GM23338 (cell line): ENCODE measurements around the gene UBE2QL1. TPM values are rescaled to one million over a fixed set of nuclear protein-coding genes. Genes with fewer than 3 reads are reported as not detected.

Experiments
- ATAC-seq: fragments of 200-7000 bp; cut with Tn5 transposase; 3 replicates; pipeline ENCODE4 v1.9.1; 2020
- DNase-seq: peaks from one replicate; pipeline ENCODE4 v3.0.0-alpha.2; 2015; ENCODE audit warnings: low spot score
- H2AFZ ChIP-seq: fragments of 200-600 bp; sonication (generic); 2 replicates; pipeline ENCODE4 v1.8.0; 2016; ENCODE audit warnings: antibody characterized with exemption, mild to moderate bottlenecking, moderate library complexity
- H3F3A ChIP-seq: fragments of 200-600 bp; sonication (generic); replicated peaks from 2 replicates; pipeline ENCODE4 v1.8.0; 2017; ENCODE audit warnings: antibody characterized with exemption, mixed run types, low read depth
- H3K27ac ChIP-seq: fragments of 200-600 bp; sonication (generic); 2 replicates; pipeline ENCODE4 v1.6.1; 2016; ENCODE audit warnings: low read depth
- H3K27me3 ChIP-seq: fragments of 200-600 bp; sonication (generic); 2 replicates; pipeline ENCODE4 v1.8.0; 2016; ENCODE audit warnings: mild to moderate bottlenecking, mixed run types, moderate library complexity; ENCODE audit not compliant: insufficient read depth
- H3K36me3 ChIP-seq: fragments of 200-600 bp; sonication (generic); 2 replicates; pipeline ENCODE4 v1.8.0; 2016; ENCODE audit warnings: mild to moderate bottlenecking; ENCODE audit not compliant: insufficient read depth
- H3K4me1 ChIP-seq: fragments of 200-600 bp; sonication (generic); 2 replicates; pipeline ENCODE4 v1.8.0; 2016; ENCODE audit warnings: mild to moderate bottlenecking, moderate library complexity; ENCODE audit not compliant: insufficient read depth
- H3K4me2 ChIP-seq: fragments of 200-600 bp; sonication (generic); 2 replicates; pipeline ENCODE4 v1.7.1; 2017; ENCODE audit warnings: mixed run types
- H3K4me3 ChIP-seq: fragments of 200-600 bp; sonication (generic); 2 replicates; pipeline ENCODE4 v1.6.1; 2016; ENCODE audit warnings: mixed run types
- H3K79me2 ChIP-seq: fragments of 200-600 bp; sonication (generic); replicated peaks from 2 replicates; pipeline ENCODE4 v1.8.0; 2017; ENCODE audit warnings: mild to moderate bottlenecking; ENCODE audit not compliant: insufficient read depth
- H3K9me2 ChIP-seq: fragments of 200-600 bp; sonication (generic); 2 replicates; pipeline ENCODE4 v1.8.0; 2017; ENCODE audit not compliant: insufficient read depth
- H4K20me1 ChIP-seq: fragments of 200-600 bp; sonication (generic); replicated peaks from 2 replicates; pipeline ENCODE4 v1.8.0; 2017; ENCODE audit warnings: mild to moderate bottlenecking; ENCODE audit not compliant: insufficient read depth
- H3K27ac Mint-ChIP-seq: 2 replicates; pipeline ENCODE4 v1.8.0; 2020; ENCODE audit warnings: inconsistent platforms, mild to moderate bottlenecking, moderate library complexity, mixed read lengths
- H3K27me3 Mint-ChIP-seq: 3 replicates; pipeline ENCODE4 v1.8.0; 2022; ENCODE audit warnings: low read depth, mild to moderate bottlenecking, moderate library complexity, mixed read lengths, inconsistent platforms; ENCODE audit not compliant: insufficient read depth, poor library complexity
- H3K36me3 Mint-ChIP-seq: 3 replicates; pipeline ENCODE4 v1.8.0; 2021; ENCODE audit warnings: low read depth, mild to moderate bottlenecking, inconsistent platforms, moderate library complexity, mixed read lengths
- H3K4me1 Mint-ChIP-seq: 3 replicates; pipeline ENCODE4 v1.8.0; 2020; ENCODE audit warnings: mild to moderate bottlenecking, inconsistent platforms, mixed read lengths
- H3K4me3 Mint-ChIP-seq: 3 replicates; pipeline ENCODE4 v1.8.0; 2021; ENCODE audit warnings: moderate library complexity, mild to moderate bottlenecking, inconsistent platforms, mixed read lengths
- H3K9me3 Mint-ChIP-seq: 3 replicates; pipeline ENCODE4 v1.8.0; 2020; ENCODE audit warnings: moderate library complexity, mild to moderate bottlenecking, inconsistent platforms, mixed read lengths
- CREB1 ChIP-seq: fragments of 250-450 bp; sonication (Bioruptor Pico); IDR thresholded peaks from 2 replicates; pipeline ENCODE4 v1.5.0; 2020; ENCODE audit warnings: low read depth, mild to moderate bottlenecking, moderate library complexity
- CTCF ChIP-seq, 2 experiments: fragments of 200-600 bp in 1 of 2; sonication (generic) in 1 of 2; conservative IDR thresholded peaks; 2 replicates each; pipeline versions ENCODE4 v1.5.1 to v1.6.1; 2016 to 2017; ENCODE audit warnings: antibody characterized with exemption in 2 of 2, low read depth in 2 of 2, mild to moderate bottlenecking in 2 of 2, moderate library complexity in 1 of 2
- EZH2 ChIP-seq: fragments of 200-600 bp; sonication (generic); IDR thresholded peaks from one replicate; pipeline ENCODE4 v1.8.0; 2017; ENCODE audit warnings: antibody characterized with exemption, mild to moderate bottlenecking, low read depth; ENCODE audit not compliant: unreplicated experiment
- EZH2phosphoT487 ChIP-seq: fragments of 200-600 bp; sonication (generic); IDR thresholded peaks from one replicate; pipeline ENCODE4 v1.8.1; 2018; ENCODE audit warnings: antibody characterized with exemption; ENCODE audit not compliant: unreplicated experiment
- JUNB ChIP-seq: IDR thresholded peaks from one replicate; pipeline ENCODE4 v1.6.1; 2016; ENCODE audit warnings: antibody characterized with exemption; ENCODE audit not compliant: unreplicated experiment
- NANOG ChIP-seq: IDR thresholded peaks from 2 replicates; pipeline ENCODE4 v1.6.1; 2016; ENCODE audit warnings: antibody characterized with exemption, borderline replicate concordance
- POLR2AphosphoS5 ChIP-seq: IDR thresholded peaks from 2 replicates; pipeline ENCODE4 v1.6.1; 2016; ENCODE audit warnings: antibody characterized with exemption, low read depth
- REST ChIP-seq: IDR thresholded peaks from one replicate; pipeline ENCODE4 v1.6.1; 2018; ENCODE audit warnings: antibody characterized with exemption; ENCODE audit not compliant: unreplicated experiment
- STAT1 ChIP-seq: IDR thresholded peaks from one replicate; pipeline ENCODE4 v1.6.1; 2016; ENCODE audit warnings: antibody characterized with exemption; ENCODE audit not compliant: unreplicated experiment
- ZNF114 ChIP-seq: fragments of 250-450 bp; sonication (Bioruptor Pico); IDR thresholded peaks from 2 replicates; pipeline ENCODE4 v1.5.0; 2020; ENCODE audit warnings: mild to moderate bottlenecking, moderate library complexity
- ZNF331 ChIP-seq: fragments of 250-450 bp; sonication (Bioruptor Pico); IDR thresholded peaks from 2 replicates; pipeline ENCODE4 v1.5.0; 2020; ENCODE audit warnings: low read depth, mild to moderate bottlenecking, moderate library complexity
- polyA plus RNA-seq: library from polyadenylated mRNA; unstranded; fragments of >200 nt; fragmentation: Nextera tagmentation; extraction: Ambion mirVana; gene quantifications from 2 replicates; pipeline ENCODE4 v1.2.1, GENCODE V29; 2016
- total RNA-seq: library from RNA; depleted of rRNA; stranded (reverse); fragments of >200 nt; shearing (Covaris generic); gene quantifications from 2 replicates; pipeline ENCODE4 v1.2.3, GENCODE V29; 2014
- TF ChIP-seq, protein P1 (sequence below): IDR thresholded peaks from 2 replicates; pipeline ENCODE4 v1.6.1; 2016; ENCODE audit warnings: antibody characterized with exemption
- TF ChIP-seq, protein P2 (sequence below): fragments of 250-450 bp; sonication (Bioruptor Pico); IDR thresholded peaks from 2 replicates; pipeline ENCODE4 v1.5.0; 2020; ENCODE audit warnings: mild to moderate bottlenecking, moderate library complexity

Gene UBE2QL1
- total and polyA plus RNA-seq, 2 experiments from 2014 or later: 0.40 to 0.83 TPM

- Mint-ChIP-seq H3K36me3 (no peaks in the 10 kb centered on the region), H3K4me1 (no peaks in the 10 kb centered on the region), H3K4me3 (no peak overlapping the region), H3K27ac (no peak overlapping the region), H3K9me3 (no peaks in the 10 kb centered on the region), H3K27me3 (peaks cover 3% of the 10 kb centered on the region)
- H3K4me2 ChIP-seq: no peak overlapping the region
- no peaks in the 10 kb centered on the region for H3K79me2 ChIP-seq
- H3K9me2 ChIP-seq: peaks cover 7% of the 10 kb centered on the region
- TF ChIP-seq, protein P1, sequence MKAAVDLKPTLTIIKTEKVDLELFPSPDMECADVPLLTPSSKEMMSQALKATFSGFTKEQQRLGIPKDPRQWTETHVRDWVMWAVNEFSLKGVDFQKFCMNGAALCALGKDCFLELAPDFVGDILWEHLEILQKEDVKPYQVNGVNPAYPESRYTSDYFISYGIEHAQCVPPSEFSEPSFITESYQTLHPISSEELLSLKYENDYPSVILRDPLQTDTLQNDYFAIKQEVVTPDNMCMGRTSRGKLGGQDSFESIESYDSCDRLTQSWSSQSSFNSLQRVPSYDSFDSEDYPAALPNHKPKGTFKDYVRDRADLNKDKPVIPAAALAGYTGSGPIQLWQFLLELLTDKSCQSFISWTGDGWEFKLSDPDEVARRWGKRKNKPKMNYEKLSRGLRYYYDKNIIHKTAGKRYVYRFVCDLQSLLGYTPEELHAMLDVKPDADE: no peak
- TF ChIP-seq CREB1 (CRISPR knock-in tag): no peak
- TF ChIP-seq, protein P2, sequence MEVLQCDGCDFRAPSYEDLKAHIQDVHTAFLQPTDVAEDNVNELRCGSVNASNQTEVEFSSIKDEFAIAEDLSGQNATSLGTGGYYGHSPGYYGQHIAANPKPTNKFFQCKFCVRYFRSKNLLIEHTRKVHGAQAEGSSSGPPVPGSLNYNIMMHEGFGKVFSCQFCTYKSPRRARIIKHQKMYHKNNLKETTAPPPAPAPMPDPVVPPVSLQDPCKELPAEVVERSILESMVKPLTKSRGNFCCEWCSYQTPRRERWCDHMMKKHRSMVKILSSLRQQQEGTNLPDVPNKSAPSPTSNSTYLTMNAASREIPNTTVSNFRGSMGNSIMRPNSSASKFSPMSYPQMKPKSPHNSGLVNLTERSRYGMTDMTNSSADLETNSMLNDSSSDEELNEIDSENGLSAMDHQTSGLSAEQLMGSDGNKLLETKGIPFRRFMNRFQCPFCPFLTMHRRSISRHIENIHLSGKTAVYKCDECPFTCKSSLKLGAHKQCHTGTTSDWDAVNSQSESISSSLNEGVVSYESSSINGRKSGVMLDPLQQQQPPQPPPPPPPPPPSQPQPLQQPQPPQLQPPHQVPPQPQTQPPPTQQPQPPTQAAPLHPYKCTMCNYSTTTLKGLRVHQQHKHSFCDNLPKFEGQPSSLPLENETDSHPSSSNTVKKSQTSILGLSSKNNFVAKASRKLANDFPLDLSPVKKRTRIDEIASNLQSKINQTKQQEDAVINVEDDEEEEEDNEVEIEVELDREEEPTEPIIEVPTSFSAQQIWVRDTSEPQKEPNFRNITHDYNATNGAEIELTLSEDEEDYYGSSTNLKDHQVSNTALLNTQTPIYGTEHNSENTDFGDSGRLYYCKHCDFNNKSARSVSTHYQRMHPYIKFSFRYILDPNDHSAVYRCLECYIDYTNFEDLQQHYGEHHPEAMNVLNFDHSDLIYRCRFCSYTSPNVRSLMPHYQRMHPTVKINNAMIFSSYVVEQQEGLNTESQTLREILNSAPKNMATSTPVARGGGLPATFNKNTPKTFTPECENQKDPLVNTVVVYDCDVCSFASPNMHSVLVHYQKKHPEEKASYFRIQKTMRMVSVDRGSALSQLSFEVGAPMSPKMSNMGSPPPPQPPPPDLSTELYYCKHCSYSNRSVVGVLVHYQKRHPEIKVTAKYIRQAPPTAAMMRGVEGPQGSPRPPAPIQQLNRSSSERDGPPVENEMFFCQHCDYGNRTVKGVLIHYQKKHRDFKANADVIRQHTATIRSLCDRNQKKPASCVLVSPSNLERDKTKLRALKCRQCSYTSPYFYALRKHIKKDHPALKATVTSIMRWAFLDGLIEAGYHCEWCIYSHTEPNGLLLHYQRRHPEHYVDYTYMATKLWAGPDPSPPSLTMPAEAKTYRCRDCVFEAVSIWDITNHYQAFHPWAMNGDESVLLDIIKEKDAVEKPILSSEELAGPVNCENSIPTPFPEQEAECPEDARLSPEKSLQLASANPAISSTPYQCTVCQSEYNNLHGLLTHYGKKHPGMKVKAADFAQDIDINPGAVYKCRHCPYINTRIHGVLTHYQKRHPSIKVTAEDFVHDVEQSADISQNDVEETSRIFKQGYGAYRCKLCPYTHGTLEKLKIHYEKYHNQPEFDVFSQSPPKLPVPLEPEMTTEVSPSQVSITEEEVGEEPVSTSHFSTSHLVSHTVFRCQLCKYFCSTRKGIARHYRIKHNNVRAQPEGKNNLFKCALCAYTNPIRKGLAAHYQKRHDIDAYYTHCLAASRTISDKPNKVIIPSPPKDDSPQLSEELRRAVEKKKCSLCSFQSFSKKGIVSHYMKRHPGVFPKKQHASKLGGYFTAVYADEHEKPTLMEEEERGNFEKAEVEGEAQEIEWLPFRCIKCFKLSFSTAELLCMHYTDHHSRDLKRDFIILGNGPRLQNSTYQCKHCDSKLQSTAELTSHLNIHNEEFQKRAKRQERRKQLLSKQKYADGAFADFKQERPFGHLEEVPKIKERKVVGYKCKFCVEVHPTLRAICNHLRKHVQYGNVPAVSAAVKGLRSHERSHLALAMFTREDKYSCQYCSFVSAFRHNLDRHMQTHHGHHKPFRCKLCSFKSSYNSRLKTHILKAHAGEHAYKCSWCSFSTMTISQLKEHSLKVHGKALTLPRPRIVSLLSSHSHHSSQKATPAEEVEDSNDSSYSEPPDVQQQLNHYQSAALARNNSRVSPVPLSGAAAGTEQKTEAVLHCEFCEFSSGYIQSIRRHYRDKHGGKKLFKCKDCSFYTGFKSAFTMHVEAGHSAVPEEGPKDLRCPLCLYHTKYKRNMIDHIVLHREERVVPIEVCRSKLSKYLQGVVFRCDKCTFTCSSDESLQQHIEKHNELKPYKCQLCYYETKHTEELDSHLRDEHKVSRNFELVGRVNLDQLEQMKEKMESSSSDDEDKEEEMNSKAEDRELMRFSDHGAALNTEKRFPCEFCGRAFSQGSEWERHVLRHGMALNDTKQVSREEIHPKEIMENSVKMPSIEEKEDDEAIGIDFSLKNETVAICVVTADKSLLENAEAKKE (CRISPR knock-in tag): no peak
- TF ChIP-seq NANOG: no peak
- no peak for TF ChIP-seq ZNF114 (CRISPR knock-in tag)
- TF ChIP-seq STAT1: no peak
- no peak for TF ChIP-seq POLR2AphosphoS5
- TF ChIP-seq CTCF (conservative IDR thresholded peaks at IDR 0.05; ENCODE audit: low read depth in 2 of 2): no peak
- no peak for TF ChIP-seq REST
- no peak for TF ChIP-seq ZNF331 (CRISPR knock-in tag)
- no peak for TF ChIP-seq EZH2phosphoT487
- no peak for TF ChIP-seq JUNB
- no peak for TF ChIP-seq EZH2
- no peaks in the 10 kb centered on the region for H3K4me1 ChIP-seq
- no peak overlapping the region for H2AFZ ChIP-seq
- H3K27me3 ChIP-seq: no peaks in the 10 kb centered on the region
- H4K20me1 ChIP-seq: no peaks in the 10 kb centered on the region
- no peaks in the 10 kb centered on the region for H3F3A ChIP-seq
- H3K27ac ChIP-seq: no peak overlapping the region
- no peak for ATAC-seq
- no peak overlapping the region for H3K4me3 ChIP-seq
- H3K36me3 ChIP-seq: no peaks in the 10 kb centered on the region
- no peak for DNase-seq
Measured at GRCh38 chr5:6542421-6543345, 94.0 kb downstream of the UBE2QL1 start.
